HepG2 (cell line): Measurements from ENCODE around the gene CHKA. TPM values are rescaled to one million over a fixed set of nuclear protein-coding genes. Genes with fewer than 3 reads are reported as not detected.

Experiments used
- BCL3 ChIP-seq: sonication (generic); formaldehyde crosslinking; IDR thresholded peaks from 2 replicates; pipeline ENCODE4 v1.5.1; 2020; ENCODE audit warnings: mild to moderate bottlenecking, missing genetic modification reagents, moderate library complexity
- BRD4 ChIP-seq: sonication (generic); formaldehyde crosslinking; IDR thresholded peaks from 2 replicates; pipeline ENCODE4 v1.4.0; 2020; ENCODE audit warnings: missing genetic modification reagents
- FOXP1 ChIP-seq, 2 experiments: fragments of 450-650 bp in 1 of 2; IDR thresholded peaks; 2 replicates each; pipeline ENCODE4 v1.6.1; 2017 to 2018; ENCODE audit warnings: antibody characterized with exemption in 1 of 2
- HOXA9 ChIP-seq: sonication (generic); formaldehyde crosslinking; IDR thresholded peaks from 2 replicates; pipeline ENCODE4 v1.8.1; 2022; ENCODE audit warnings: missing genetic modification reagents, mild to moderate bottlenecking, moderate library complexity, borderline replicate concordance
- KMT2A ChIP-seq: sonication (generic); formaldehyde crosslinking; IDR thresholded peaks from 2 replicates; pipeline ENCODE4 v1.4.0; 2020; ENCODE audit warnings: missing genetic modification reagents
- MYNN ChIP-seq: sonication (generic); formaldehyde crosslinking; IDR thresholded peaks from 2 replicates; pipeline ENCODE4 v1.4.0; 2020; ENCODE audit warnings: mild to moderate bottlenecking, low read depth, missing genetic modification reagents
- PBX2 ChIP-seq: IDR thresholded peaks from 2 replicates; pipeline ENCODE4 v1.6.1; 2016; ENCODE audit warnings: control low read depth
- SMAD9 ChIP-seq: sonication (generic); formaldehyde crosslinking; IDR thresholded peaks from 2 replicates; pipeline ENCODE4 v1.5.1; 2020; ENCODE audit warnings: mild to moderate bottlenecking, missing genetic modification reagents
- SNAPC2 ChIP-seq: sonication (generic); formaldehyde crosslinking; IDR thresholded peaks from 2 replicates; pipeline ENCODE4 v1.8.1; 2022; ENCODE audit warnings: mild to moderate bottlenecking, missing genetic modification reagents
- SOX13 ChIP-seq, 3 experiments: fragments of 450-650 bp in 1 of 3; sonication (generic) in 1 of 3; formaldehyde crosslinking in 1 of 3; IDR thresholded peaks in 2 of 3; conservative IDR thresholded peaks in 1 of 3; 2 replicates each; pipeline versions ENCODE4 v1.5.0 to v1.6.1; 2016 to 2020; ENCODE audit warnings: antibody characterized with exemption in 1 of 3, mild to moderate bottlenecking in 1 of 3, missing compliant biosample characterization in 1 of 3, missing genetic modification reagents in 1 of 3, moderate library complexity in 1 of 3
- ZEB1 ChIP-seq: IDR thresholded peaks from 2 replicates; pipeline ENCODE4 v1.6.1; 2012; ENCODE audit warnings: mild to moderate bottlenecking, low read depth, inconsistent platforms; ENCODE audit not compliant: insufficient replicate concordance
- ZFP90 ChIP-seq: sonication (generic); formaldehyde crosslinking; IDR thresholded peaks from 2 replicates; pipeline ENCODE4 v1.8.0; 2022; ENCODE audit warnings: missing genetic modification reagents, mild to moderate bottlenecking, inconsistent platforms, borderline replicate concordance
- ZIK1 ChIP-seq: sonication (generic); formaldehyde crosslinking; IDR thresholded peaks from 2 replicates; pipeline ENCODE4 v1.5.0; 2020; ENCODE audit warnings: mild to moderate bottlenecking, low read depth, missing genetic modification reagents, borderline replicate concordance
- ZNF251 ChIP-seq: sonication (generic); formaldehyde crosslinking; IDR thresholded peaks from 2 replicates; pipeline ENCODE4 v1.9.0; 2021; ENCODE audit warnings: mild to moderate bottlenecking, missing genetic modification reagents
- ZNF546 ChIP-seq: sonication (generic); formaldehyde crosslinking; conservative IDR thresholded peaks from 2 replicates; pipeline ENCODE4 v1.8.1; 2023; ENCODE audit warnings: mild to moderate bottlenecking, missing genetic modification reagents
- ZNF557 ChIP-seq: sonication (generic); formaldehyde crosslinking; IDR thresholded peaks from 2 replicates; pipeline ENCODE4 v1.4.0; 2020; ENCODE audit warnings: missing genetic modification reagents
- ZNF619 ChIP-seq: sonication (generic); formaldehyde crosslinking; IDR thresholded peaks from 2 replicates; pipeline ENCODE4 v1.4.0; 2020; ENCODE audit warnings: mild to moderate bottlenecking, missing genetic modification reagents
- ZNF7 ChIP-seq: IDR thresholded peaks from 2 replicates; pipeline ENCODE4 v1.6.1; 2016; ENCODE audit warnings: missing biosample characterization, missing genetic modification reagents
- ZNF709 ChIP-seq: sonication (generic); formaldehyde crosslinking; IDR thresholded peaks from 2 replicates; pipeline ENCODE4 v1.5.0; 2020; ENCODE audit warnings: mild to moderate bottlenecking, missing genetic modification reagents
- ZNF747 ChIP-seq: sonication (generic); formaldehyde crosslinking; IDR thresholded peaks from 2 replicates; pipeline ENCODE4 v1.8.1; 2023; ENCODE audit warnings: missing genetic modification reagents, mild to moderate bottlenecking, borderline replicate concordance
- polyA plus RNA-seq, 8 experiments: library from polyadenylated mRNA; depleted of rRNA in 3 of 8; stranded (reverse) in 7 of 8; unstranded in 1 of 8; fragments of >200 nt; fragmentation: Illumina TruSeq in 4 of 8; extraction: Trizol in 4 of 8; gene quantifications; 2 replicates each; pipeline versions ENCODE4 v1.2.1 to v1.2.3, GENCODE V29; 2011 to 2016; ENCODE audit warnings: low read depth in 4 of 8, missing spikeins in 1 of 8, mixed read lengths in 1 of 8; ENCODE audit not compliant: insufficient read depth in 1 of 8
- total RNA-seq, 5 experiments: library from RNA; depleted of rRNA; stranded (reverse); fragments of >200 nt; fragmentation: Illumina TruSeq; extraction: Trizol; gene quantifications; 2 replicates each; pipeline ENCODE4 v1.2.3, GENCODE V29; 2016; ENCODE audit warnings: low read depth in 1 of 5
- TF ChIP-seq, protein P1 (sequence below): sonication (generic); formaldehyde crosslinking; IDR thresholded peaks from 2 replicates; pipeline ENCODE4 v1.4.0; 2020; ENCODE audit warnings: low read depth, mild to moderate bottlenecking, missing genetic modification reagents
- TF ChIP-seq, protein P2 (sequence below): sonication (generic); formaldehyde crosslinking; IDR thresholded peaks from 2 replicates; pipeline ENCODE4 v1.8.1; 2023; ENCODE audit warnings: mild to moderate bottlenecking, moderate library complexity, missing genetic modification reagents

The CHKA gene
- total and polyA plus RNA-seq, 2 of the 13 experiments (the other 11 are each of a cell fraction or from before 2014, with no cell fraction given): 71.6 to 92.7 TPM

DNA sequence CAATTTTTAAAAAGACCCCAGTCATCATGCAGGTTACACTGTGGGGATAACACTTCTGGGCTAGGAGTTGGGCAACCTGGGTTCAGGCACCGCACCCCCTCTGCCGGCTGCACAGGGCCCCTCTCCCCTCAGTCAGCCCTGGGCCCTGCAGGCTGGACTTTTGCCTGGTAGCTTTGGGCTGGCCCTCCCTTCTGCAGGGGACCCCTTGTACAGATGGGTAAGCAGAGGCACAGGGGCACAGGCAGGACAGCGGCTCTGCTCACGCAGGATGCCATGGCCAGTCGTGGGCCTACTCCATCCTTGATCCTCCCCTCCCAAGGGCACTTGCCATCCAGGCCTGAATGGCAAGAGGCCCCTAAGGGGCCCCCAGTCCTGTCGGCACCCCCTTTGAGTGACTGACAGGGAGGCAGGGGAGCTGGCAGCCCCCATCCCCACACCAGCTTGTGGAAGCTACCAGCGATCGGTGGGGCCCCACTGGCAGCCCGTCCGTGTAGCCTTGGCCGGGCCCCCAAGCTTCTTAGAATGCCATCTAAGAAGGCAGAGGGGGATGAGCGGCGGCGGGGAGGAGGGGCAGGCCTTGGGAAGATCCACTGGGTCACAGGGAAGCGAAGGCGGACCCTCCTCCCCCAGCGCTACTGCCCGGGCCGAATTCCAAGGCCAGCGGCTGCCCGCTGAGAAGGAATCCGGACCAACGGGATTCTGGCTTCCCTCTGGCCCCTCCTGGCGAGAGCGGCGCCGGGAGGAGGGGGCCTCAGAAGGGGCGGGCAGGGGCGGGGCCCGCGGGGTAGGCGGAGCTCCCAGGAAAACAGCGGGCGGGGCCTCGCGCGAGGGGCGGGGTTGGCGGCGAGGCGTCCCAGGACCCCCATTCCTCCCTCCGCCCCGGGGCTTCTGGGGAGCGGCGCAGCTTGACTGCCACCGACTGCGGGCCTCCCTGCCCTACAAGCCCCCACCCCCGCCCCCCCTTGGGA is 6.8 kb upstream of the CHKA start (continued):
- TF ChIP-seq PBX2: no peak
- no peak for TF ChIP-seq ZFP90
- TF ChIP-seq FOXP1 (IDR thresholded peaks at IDR 0.05): no peak
- TF ChIP-seq FOXP1 (CRISPR knock-in tag; IDR thresholded peaks at IDR 0.05): 0 out of 2 replicates have a peak, but pooled peaks have one; percentile 5
- TF ChIP-seq SMAD9 (CRISPR knock-in tag): no peak
- no peak for TF ChIP-seq SNAPC2 (CRISPR knock-in tag)
- TF ChIP-seq HOXA9: no peak
- TF ChIP-seq ZEB1: no peak
- TF ChIP-seq BRD4: no peak; the same call in 1 of the 2 replicates
- no peak for TF ChIP-seq ZNF747 (CRISPR knock-in tag)
- TF ChIP-seq ZNF619: 0 out of 2 replicates have a peak, but pooled peaks have one; percentile 50
- TF ChIP-seq MYNN (CRISPR knock-in tag): 0 out of 2 replicates have a peak, but pooled peaks have one; percentile 3
- TF ChIP-seq, protein P1, sequence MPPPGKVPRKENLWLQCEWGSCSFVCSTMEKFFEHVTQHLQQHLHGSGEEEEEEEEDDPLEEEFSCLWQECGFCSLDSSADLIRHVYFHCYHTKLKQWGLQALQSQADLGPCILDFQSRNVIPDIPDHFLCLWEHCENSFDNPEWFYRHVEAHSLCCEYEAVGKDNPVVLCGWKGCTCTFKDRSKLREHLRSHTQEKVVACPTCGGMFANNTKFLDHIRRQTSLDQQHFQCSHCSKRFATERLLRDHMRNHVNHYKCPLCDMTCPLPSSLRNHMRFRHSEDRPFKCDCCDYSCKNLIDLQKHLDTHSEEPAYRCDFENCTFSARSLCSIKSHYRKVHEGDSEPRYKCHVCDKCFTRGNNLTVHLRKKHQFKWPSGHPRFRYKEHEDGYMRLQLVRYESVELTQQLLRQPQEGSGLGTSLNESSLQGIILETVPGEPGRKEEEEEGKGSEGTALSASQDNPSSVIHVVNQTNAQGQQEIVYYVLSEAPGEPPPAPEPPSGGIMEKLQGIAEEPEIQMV: no peak
- TF ChIP-seq BCL3: no peak
- TF ChIP-seq ZNF7 (CRISPR knock-in tag): no peak
- TF ChIP-seq, protein P2, sequence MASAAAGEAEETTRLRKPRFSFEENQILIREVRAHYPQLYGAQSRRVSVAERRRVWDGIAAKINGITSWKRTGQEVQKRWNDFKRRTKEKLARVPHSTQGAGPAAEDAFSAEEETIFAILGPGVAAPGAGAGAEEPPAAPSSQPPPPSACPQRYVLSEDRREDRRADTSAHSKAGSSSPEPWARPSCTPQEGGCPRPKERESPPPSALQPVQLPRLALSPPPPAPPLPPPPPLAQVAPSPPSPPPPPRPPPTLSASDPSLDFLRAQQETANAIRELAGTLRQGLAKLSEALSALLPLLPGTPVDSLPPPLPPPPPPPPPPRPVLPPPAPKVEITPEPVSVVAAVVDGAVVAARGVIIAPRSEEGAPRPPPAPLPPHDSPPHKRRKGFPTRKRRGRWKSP (CRISPR knock-in tag): no peak
- no peak for TF ChIP-seq ZNF557 (CRISPR knock-in tag)
- TF ChIP-seq ZNF709: no peak
- no peak for TF ChIP-seq ZIK1 (CRISPR knock-in tag)
- TF ChIP-seq ZNF251 (CRISPR knock-in tag): no peak
- no peak for TF ChIP-seq SOX13 (IDR thresholded peaks at IDR 0.05)
- TF ChIP-seq SOX13 (CRISPR knock-in tag; conservative IDR thresholded peaks at IDR 0.05 in 1 of 2, IDR thresholded peaks at IDR 0.05 in 1 of 2): peak in 1 of 2 experiments; percentile 37; a peak in 2 of 4 replicates
- TF ChIP-seq ZNF546 (CRISPR knock-in tag): no peak
- no peak for TF ChIP-seq KMT2A (CRISPR knock-in tag)
